Sciatic nerve (tissue), 2 donors: ENCODE results near the gene OLIG1. TPM values are rescaled to one million over a fixed set of nuclear protein-coding genes. Genes with fewer than 3 reads are reported as not detected.

Experiments
- ATAC-seq: fragments of 200-7000 bp; cut with Tn5 transposase; one replicate; pipeline ENCODE4 v1.9.1; 2020; ENCODE audit warnings: mild to moderate bottlenecking, moderate library complexity
- DNase-seq: peaks from one replicate; pipeline ENCODE4 v3.0.0-alpha.2; 2020; ENCODE audit warnings: low spot score
- intact Hi-C: fragments of 100-400 bp; cut with DNase I; formaldehyde crosslinking; loops from one replicate; pipeline ENCODE4 v1.14.2; 2022
- total RNA-seq: library from RNA; stranded (reverse); fragmentation: NEBNext Ultra II Directional; extraction: Animal tissue kit (Norgen Biotek cat#: 25700); gene quantifications from one replicate; pipeline ENCODE4 v1.2.1, GENCODE V29; 2021
- donor health status: DM: no; HTN: no; CAD: no.
- donor health status: DM: no; HTN: no; CAD: no.

OLIG1 gene, protein sequence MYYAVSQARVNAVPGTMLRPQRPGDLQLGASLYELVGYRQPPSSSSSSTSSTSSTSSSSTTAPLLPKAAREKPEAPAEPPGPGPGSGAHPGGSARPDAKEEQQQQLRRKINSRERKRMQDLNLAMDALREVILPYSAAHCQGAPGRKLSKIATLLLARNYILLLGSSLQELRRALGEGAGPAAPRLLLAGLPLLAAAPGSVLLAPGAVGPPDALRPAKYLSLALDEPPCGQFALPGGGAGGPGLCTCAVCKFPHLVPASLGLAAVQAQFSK
- 0.53 TPM for total RNA-seq

GRCh38 chr21:33069994-33070743 lies at the start of gene OLIG1:
TSS of gene OLIG1 (plus strand) at chr21:33070141. CDS start at chr21:33070247, 106 bp downstream.
- intact Hi-C loops: no loop called here
- DNase-seq (no peak), ATAC-seq (peak; percentile 56)

- intact Hi-C loops: no loop called here
- no peak for ATAC-seq
- DNase-seq: no peak
Observed at GRCh38 chr21:33020558-33021100, 49.3 kb upstream of the OLIG1 start.

- no peak for DNase-seq
- no peak for ATAC-seq
- intact Hi-C loops: no loop called here
Observed at GRCh38 chr21:33021150-33021549, 48.8 kb upstream of the OLIG1 start.

DNA sequence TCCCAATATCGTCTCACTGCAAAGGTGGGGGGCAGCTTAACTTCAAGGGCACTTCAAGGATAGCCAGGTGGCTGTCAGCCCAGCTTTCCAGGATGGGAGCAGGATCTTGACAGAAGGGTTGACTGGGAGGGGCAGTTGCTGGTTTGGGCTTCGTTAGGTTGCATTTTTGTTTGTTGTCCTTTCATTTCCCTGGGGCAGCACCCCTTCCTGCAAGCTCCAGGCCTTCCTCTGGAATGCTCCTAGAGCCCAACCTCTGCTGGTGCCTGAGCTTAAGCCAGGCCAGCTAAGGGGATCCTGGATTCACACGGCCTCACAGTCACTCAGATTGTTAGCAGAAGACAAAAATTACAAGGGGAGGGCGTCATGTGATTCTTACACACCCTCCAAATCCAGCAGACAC lies 48.3 kb upstream of the OLIG1 start:
- intact Hi-C loops: no loop called here
- ATAC-seq (no peak), DNase-seq (no peak)

DNA sequence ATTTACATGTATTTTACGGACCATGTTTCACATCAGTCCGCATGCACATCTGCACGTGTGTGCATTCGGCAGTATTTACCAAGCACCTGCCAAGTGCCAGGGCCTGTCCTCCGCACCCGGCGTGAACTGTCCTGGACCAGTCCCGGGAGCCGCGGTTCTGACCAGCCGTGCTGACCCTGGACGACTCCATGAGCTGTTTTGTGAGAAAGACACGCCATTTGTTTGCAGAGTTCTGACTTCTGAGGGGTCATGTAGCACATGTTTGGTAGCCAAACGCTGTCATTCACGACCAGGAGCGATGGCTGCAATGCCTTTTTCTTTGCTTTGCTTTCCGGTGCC lies 47.5 kb upstream of the OLIG1 start:
- intact Hi-C loops: no loop called here
- DNase-seq (no peak), ATAC-seq (no peak)

GRCh38 chr21:33022828-33023573 lies 46.9 kb upstream of the OLIG1 start:
- ATAC-seq (no peak), DNase-seq (no peak)
- intact Hi-C loops: no loop called here

GRCh38 chr21:33023574-33024200 lies 46.3 kb upstream of the OLIG1 start:
- DNase-seq: no peak
- ATAC-seq: no peak
- intact Hi-C loops: no loop called here

DNA sequence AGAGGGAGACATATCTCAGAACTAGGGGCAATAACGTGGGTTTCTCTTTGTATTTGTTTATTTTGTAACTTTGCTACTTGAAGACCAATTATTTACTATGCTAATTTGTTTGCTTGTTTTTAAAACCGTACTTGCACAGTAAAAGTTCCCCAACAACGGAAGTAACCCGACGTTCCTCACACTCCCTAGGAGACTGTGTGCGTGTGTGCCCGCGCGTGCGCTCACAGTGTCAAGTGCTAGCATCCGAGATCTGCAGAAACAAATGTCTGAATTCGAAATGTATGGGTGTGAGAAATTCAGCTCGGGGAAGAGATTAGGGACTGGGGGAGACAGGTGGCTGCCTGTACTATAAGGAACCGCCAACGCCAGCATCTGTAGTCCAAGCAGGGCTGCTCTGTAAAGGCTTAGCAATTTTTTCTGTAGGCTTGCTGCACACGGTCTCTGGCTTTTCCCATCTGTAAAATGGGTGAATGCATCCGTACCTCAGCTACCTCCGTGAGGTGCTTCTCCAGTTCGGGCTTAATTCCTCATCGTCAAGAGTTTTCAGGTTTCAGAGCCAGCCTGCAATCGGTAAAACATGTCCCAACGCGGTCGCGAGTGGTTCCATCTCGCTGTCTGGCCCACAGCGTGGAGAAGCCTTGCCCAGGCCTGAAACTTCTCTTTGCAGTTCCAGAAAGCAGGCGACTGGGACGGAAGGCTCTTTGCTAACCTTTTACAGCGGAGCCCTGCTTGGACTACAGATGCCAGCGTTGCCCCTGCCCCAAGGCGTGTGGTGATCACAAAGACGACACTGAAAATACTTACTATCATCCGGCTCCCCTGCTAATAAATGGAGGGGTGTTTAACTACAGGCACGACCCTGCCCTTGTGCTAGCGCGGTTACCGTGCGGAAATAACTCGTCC lies 45.5 kb upstream of the OLIG1 start:
- intact Hi-C loops: no loop called here
- no peak for DNase-seq
- ATAC-seq: no peak

GRCh38 chr21:33025106-33025488 lies 44.8 kb upstream of the OLIG1 start:
- DNase-seq (peak; percentile 51), ATAC-seq (no peak)
- intact Hi-C loops: no loop called here

DNA sequence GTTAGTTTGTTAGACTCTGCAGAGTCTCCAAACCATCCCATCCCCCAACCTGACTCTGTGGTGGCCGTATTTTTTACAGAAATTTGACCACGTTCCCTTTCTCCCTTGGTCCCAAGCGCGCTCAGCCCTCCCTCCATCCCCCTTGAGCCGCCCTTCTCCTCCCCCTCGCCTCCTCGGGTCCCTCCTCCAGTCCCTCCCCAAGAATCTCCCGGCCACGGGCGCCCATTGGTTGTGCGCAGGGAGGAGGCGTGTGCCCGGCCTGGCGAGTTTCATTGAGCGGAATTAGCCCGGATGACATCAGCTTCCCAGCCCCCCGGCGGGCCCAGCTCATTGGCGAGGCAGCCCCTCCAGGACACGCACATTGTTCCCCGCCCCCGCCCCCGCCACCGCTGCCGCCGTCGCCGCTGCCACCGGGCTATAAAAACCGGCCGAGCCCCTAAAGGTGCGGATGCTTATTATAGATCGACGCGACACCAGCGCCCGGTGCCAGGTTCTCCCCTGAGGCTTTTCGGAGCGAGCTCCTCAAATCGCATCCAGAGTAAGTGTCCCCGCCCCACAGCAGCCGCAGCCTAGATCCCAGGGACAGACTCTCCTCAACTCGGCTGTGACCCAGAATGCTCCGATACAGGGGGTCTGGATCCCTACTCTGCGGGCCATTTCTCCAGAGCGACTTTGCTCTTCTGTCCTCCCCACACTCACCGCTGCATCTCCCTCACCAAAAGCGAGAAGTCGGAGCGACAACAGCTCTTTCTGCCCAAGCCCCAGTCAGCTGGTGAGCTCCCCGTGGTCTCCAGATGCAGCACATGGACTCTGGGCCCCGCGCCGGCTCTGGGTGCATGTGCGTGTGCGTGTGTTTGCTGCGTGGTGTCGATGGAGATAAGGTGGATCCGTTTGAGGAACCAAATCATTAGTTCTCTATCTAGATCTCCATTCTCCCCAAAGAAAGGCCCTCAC lies 44.2 kb upstream of the OLIG1 start, which contains the start of gene OLIG2:
Gene OLIG2 (plus strand): TSS at position 447 of the 954 bp plus-strand sequence. CDS start 928 bp downstream, outside the sequence.
- peak; percentile 72 for ATAC-seq
- peak; percentile 51 for DNase-seq
- intact Hi-C loops: no loop called here

GRCh38 chr21:33026443-33026858 lies 43.5 kb upstream of the OLIG1 start:
- ATAC-seq (no peak), DNase-seq (no peak)
- intact Hi-C loops: no loop called here

- intact Hi-C loops: no loop called here
- ATAC-seq (no peak), DNase-seq (peak; percentile 49)
Observed at GRCh38 chr21:33026878-33027400, 43.0 kb upstream of the OLIG1 start.

DNA sequence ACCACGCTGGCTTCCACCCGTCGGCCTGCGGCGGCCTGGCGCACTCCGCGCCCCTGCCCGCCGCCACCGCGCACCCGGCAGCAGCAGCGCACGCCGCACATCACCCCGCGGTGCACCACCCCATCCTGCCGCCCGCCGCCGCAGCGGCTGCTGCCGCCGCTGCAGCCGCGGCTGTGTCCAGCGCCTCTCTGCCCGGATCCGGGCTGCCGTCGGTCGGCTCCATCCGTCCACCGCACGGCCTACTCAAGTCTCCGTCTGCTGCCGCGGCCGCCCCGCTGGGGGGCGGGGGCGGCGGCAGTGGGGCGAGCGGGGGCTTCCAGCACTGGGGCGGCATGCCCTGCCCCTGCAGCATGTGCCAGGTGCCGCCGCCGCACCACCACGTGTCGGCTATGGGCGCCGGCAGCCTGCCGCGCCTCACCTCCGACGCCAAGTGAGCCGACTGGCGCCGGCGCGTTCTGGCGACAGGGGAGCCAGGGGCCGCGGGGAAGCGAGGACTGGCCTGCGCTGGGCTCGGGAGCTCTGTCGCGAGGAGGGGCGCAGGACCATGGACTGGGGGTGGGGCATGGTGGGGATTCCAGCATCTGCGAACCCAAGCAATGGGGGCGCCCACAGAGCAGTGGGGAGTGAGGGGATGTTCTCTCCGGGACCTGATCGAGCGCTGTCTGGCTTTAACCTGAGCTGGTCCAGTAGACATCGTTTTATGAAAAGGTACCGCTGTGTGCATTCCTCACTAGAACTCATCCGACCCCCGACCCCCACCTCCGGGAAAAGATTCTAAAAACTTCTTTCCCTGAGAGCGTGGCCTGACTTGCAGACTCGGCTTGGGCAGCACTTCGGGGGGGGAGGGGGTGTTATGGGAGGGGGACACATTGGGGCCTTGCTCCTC lies 42.3 kb upstream of the OLIG1 start:
- no peak for ATAC-seq

GRCh38 chr21:33028287-33028670 lies 41.7 kb upstream of the OLIG1 start:
- ATAC-seq (no peak), DNase-seq (peak; percentile 50)
- intact Hi-C loops: no loop called here

More for the DNA sequence above, 42.3 kb upstream of the OLIG1 start:
- peak; percentile 54 for DNase-seq
- intact Hi-C loops: no loop called here

DNA sequence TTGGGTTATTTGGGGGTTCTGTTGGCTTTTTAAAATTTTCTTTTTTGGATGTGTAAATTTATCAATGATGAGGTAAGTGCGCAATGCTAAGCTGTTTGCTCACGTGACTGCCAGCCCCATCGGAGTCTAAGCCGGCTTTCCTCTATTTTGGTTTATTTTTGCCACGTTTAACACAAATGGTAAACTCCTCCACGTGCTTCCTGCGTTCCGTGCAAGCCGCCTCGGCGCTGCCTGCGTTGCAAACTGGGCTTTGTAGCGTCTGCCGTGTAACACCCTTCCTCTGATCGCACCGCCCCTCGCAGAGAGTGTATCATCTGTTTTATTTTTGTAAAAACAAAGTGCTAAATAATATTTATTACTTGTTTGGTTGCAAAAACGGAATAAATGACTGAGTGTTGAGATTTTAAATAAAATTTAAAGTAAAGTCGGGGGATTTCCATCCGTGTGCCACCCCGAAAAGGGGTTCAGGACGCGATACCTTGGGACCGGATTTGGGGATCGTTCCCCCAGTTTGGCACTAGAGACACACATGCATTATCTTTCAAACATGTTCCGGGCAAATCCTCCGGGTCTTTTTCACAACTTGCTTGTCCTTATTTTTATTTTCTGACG lies 41.1 kb upstream of the OLIG1 start:
- peak; percentile 61 for DNase-seq
- ATAC-seq: no peak
- intact Hi-C loops: no loop called here
